Left hindlimb (tissue), 1 donor: Measurements from ENCODE around the gene IL21R.

Experiments used
- DNase-seq: peaks from one replicate; pipeline ENCODE4 v3.0.0-alpha.2; 2018

Gene IL21R

DNA sequence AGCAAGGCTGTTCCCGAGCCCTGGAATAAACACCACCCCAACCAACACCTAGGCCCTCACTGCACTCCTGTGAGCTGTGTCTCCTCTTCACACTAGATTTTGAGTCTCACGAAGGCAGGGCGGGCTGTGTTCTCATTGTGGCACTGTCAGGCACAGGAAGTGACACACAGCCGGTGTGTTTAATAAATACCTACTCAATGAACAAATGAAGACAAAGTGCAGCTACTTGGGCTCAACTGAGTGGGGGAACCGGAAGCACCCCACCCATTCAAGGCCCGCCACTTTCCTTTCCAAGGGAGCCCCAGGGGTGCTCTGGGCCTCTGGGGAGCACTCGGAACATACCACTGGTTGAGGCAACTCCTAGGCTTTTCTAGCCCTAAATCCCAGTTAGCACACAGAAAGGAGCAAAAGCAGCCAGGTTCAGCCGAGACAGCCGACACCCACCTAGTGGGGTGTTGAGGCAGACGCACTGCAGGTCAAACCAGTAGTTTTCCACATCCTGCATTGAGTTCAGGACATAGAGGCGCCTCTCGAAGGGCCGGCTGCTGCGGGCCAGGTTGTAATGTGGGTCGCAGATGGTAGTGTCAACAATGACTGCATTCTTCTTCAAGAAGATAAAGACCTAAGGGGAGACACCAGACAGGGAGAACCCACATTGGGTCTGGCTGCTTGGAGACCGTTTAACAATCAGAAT, 90.1 kb downstream of the IL21R start:
- no peak for DNase-seq

- DNase-seq: no peak
Observed at GRCh38 chr16:27492588-27492979, 90.6 kb downstream of the IL21R start.

- peak; percentile 77 for DNase-seq
Observed at GRCh38 chr16:27495191-27495590, 93.2 kb downstream of the IL21R start.

GRCh38 chr16:27498031-27498825, 96.3 kb downstream of the IL21R start:
- no peak for DNase-seq

DNA sequence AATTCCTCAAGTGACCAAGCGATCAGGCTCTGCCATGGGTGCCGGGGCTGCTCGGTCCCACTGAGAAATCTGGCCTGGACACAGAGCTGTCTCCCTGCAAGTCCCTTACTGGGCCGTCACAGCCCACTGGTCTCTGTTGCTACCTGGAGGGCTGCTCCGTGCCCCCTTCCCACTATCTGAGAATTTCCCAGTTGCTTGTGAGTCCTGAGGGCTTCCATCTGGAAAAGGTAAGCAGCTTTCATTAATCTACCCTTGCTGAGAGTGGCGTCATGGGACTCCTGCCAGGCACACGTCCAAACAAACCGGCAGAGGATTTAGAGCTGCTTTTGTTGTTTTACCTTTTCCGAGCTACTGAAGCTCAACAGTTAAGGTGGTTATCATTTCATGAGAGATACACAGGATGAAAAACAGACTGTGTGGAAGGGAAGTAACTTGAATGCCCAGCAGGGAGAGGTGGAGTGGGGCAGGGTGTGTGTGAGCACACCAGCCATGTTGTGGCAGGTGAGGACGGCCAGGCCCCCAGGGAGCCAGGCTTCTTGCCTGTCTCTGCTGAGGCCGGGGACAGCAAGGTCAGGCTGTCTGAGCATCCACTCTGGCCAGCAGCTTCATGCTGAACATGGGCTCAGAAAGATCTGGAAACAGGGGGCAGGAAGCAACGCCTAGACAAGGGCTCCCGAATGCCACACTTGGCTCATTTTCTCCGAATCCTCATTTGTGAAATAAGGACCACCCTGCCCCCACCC, 97.1 kb downstream of the IL21R start:
- DNase-seq: no peak

DNA sequence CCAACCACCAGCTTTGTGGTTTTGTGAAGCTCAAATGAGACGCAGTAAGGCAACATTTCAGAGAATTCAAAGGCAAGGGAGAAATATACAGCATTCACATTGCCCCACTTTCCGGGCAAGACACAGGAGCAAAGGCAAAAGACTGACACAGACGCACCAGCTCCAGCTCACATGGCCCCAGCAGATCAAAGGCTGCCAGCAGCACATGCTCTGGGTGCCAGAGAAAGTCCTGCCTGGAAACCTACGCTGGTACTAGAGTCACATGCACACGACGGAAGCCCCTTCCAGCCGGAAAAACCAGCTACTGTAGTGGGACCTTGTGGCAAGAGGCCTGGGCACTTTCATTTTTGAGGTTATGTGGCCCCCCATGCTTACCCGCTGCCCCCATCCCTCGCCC, 97.7 kb downstream of the IL21R start:
- DNase-seq: no peak

GRCh38 chr16:27500801-27501200, 98.8 kb downstream of the IL21R start:
- no peak for DNase-seq
